GM19468 (cell line): ENCODE results near the gene ANAPC7.

ENCODE experiments used
- ATAC-seq: cut with Tn5 transposase; IDR thresholded peaks from one replicate; pipeline ENCODE4 v1.9.1; 2021; ENCODE audit warnings: mild to moderate bottlenecking, moderate library complexity, moderate number of reproducible peaks; ENCODE audit not compliant: unreplicated experiment; ENCODE audit errors: extremely low read depth

ANAPC7 gene

DNA sequence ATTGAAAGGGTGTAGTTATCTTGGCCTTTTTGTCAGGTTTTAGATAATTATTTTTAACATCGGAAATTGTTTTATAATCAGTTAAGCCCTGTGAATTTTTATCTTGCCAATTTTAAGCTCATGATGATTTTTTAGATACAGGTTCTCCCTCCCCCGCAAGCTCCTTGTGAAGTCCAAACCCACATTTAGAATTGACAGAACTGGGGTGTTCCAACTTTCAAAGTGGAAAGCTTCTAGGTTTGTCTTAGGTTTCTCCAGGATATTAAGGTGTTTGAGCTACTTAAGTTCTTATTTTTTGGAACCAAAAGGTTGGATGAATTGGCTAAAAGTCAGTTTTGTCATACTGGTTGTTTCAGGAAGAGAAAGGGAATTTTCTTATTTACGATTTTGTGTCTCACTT lies 73.4 kb downstream of the ANAPC7 start:
- ATAC-seq = no peak

DNA sequence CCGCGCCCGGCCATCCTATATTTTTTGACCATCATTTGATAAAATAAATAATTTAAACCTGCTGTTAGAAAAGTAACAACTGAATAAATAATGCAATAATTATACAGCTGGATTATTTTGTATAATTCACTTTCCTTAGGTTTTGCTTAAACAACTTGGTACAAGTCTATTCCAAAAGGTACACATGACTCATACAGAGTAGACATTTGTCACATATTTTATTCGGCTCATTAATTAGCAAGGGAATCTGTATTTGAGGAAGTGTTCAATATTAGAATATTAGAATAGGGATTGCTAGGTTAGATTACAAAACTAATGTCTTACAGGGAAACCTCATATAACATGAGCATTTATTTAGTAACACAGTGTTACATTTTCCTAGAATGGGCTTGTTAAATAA lies 73.8 kb downstream of the ANAPC7 start:
- no peak for ATAC-seq
